ENCODE results near the gene RTTN.

GRCh38 chr18:69961718-69962117 is 243.8 kb downstream of the RTTN start:
- TF ChIP-seq POLR2AphosphoS5 (IDR thresholded peaks at IDR 0.05; ENCODE audit: low read depth, low read length) (no peak), YY1 (IDR thresholded peaks at IDR 0.05; ENCODE audit: low read depth) (no peak), NRF1 (IDR thresholded peaks at IDR 0.05; ENCODE audit: low read depth, low read length) (no peak), TEAD4 (IDR thresholded peaks at IDR 0.05; ENCODE audit: borderline replicate concordance, insufficient read depth) (no peak), REST (IDR thresholded peaks at IDR 0.05; ENCODE audit: low read depth, low read length) (no peak), MXI1 (IDR thresholded peaks at IDR 0.05; ENCODE audit: low read depth, low read length) (no peak), EP300 (IDR thresholded peaks at IDR 0.05; ENCODE audit: borderline replicate concordance in 1 of 2, low read depth in 1 of 2, low read length in 1 of 2) (no peak), RCOR1 (IDR thresholded peaks at IDR 0.05; ENCODE audit: low read length) (no peak), RAD21 (IDR thresholded peaks at IDR 0.05; ENCODE audit: low read length) (no peak), CHD2 (IDR thresholded peaks at IDR 0.05; ENCODE audit: low read length, partially characterized antibody) (no peak)
- TF ChIP-seq, protein P1, sequence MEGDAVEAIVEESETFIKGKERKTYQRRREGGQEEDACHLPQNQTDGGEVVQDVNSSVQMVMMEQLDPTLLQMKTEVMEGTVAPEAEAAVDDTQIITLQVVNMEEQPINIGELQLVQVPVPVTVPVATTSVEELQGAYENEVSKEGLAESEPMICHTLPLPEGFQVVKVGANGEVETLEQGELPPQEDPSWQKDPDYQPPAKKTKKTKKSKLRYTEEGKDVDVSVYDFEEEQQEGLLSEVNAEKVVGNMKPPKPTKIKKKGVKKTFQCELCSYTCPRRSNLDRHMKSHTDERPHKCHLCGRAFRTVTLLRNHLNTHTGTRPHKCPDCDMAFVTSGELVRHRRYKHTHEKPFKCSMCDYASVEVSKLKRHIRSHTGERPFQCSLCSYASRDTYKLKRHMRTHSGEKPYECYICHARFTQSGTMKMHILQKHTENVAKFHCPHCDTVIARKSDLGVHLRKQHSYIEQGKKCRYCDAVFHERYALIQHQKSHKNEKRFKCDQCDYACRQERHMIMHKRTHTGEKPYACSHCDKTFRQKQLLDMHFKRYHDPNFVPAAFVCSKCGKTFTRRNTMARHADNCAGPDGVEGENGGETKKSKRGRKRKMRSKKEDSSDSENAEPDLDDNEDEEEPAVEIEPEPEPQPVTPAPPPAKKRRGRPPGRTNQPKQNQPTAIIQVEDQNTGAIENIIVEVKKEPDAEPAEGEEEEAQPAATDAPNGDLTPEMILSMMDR (IDR thresholded peaks at IDR 0.05) = no peak
- TF ChIP-seq, protein P2, sequence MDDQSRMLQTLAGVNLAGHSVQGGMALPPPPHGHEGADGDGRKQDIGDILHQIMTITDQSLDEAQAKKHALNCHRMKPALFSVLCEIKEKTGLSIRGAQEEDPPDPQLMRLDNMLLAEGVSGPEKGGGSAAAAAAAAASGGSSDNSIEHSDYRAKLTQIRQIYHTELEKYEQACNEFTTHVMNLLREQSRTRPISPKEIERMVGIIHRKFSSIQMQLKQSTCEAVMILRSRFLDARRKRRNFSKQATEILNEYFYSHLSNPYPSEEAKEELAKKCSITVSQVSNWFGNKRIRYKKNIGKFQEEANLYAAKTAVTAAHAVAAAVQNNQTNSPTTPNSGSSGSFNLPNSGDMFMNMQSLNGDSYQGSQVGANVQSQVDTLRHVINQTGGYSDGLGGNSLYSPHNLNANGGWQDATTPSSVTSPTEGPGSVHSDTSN (IDR thresholded peaks at IDR 0.05) = no peak

Data from SK-N-SH (cell line).